ENCODE results near the gene TEX264. TPM values are rescaled to one million over a fixed set of nuclear protein-coding genes. Genes with fewer than 3 reads are reported as not detected.

TEX264 gene
- polyA plus RNA-seq, 1 donor from 2014 or later = 35.4 TPM

GRCh38 chr3:51722362-51722761, 51.3 kb downstream of the TEX264 start:
- Histone ChIP-seq H2AFZ (ENCODE audit: low read depth, low read length) (no peak overlapping the region), H4K20me1 (ENCODE audit: insufficient read depth) (no peaks in the 10 kb centered on the region), H3K4me3 (ENCODE audit: low read length) (no peak overlapping the region), H3K9me2 (ENCODE audit: insufficient read depth, low read length) (no peaks in the 10 kb centered on the region), H3K79me2 (replicated peaks; ENCODE audit: insufficient read depth, low read length) (no peaks in the 10 kb centered on the region), H3K27me3 (ENCODE audit: insufficient read depth, low read depth, low read length) (no peaks in the 10 kb centered on the region), H3K9me3 (ENCODE audit: low read length) (no peaks in the 10 kb centered on the region), H3K9ac (ENCODE audit: low read length) (no peak overlapping the region), H3K36me3 (ENCODE audit: insufficient read depth, low read length) (no peaks in the 10 kb centered on the region), H3K4me2 (ENCODE audit: low read length) (no peak overlapping the region), H3K27ac (ENCODE audit: low read length) (no peak overlapping the region), H3F3A (ENCODE audit: insufficient read depth, low read length, poor library complexity, severe bottlenecking) (no peaks in the 10 kb centered on the region)
- TF ChIP-seq EZH2 (IDR thresholded peaks at IDR 0.05; ENCODE audit: borderline replicate concordance, insufficient read depth, low read length, poor library complexity, severe bottlenecking) (no peak), CTCF (IDR thresholded peaks at IDR 0.05; ENCODE audit: poor library complexity, severe bottlenecking) (no peak), TAF1 (IDR thresholded peaks at IDR 0.05; ENCODE audit: low read depth) (no peak), RAD21 (conservative IDR thresholded peaks at IDR 0.05) (no peak), EP300 (conservative IDR thresholded peaks at IDR 0.05; ENCODE audit: poor library complexity, severe bottlenecking) (no peak), SMC3 (conservative IDR thresholded peaks at IDR 0.05; ENCODE audit: poor library complexity) (no peak), REST (IDR thresholded peaks at IDR 0.05; ENCODE audit: borderline replicate concordance) (no peak), MXI1 (conservative IDR thresholded peaks at IDR 0.05; ENCODE audit: poor library complexity, severe bottlenecking) (no peak), POLR2AphosphoS5 (IDR thresholded peaks at IDR 0.05) (no peak)

GRCh38 chr3:51727500-51727899, 56.4 kb downstream of the TEX264 start:
- Histone ChIP-seq H3K9me3 (ENCODE audit: low read length) (no peaks in the 10 kb centered on the region), H3K9me2 (ENCODE audit: insufficient read depth, low read length) (no peaks in the 10 kb centered on the region), H3F3A (ENCODE audit: insufficient read depth, low read length, poor library complexity, severe bottlenecking) (no peaks in the 10 kb centered on the region), H3K27me3 (ENCODE audit: insufficient read depth, low read depth, low read length) (no peaks in the 10 kb centered on the region), H3K36me3 (ENCODE audit: insufficient read depth, low read length) (no peaks in the 10 kb centered on the region), H4K20me1 (ENCODE audit: insufficient read depth) (no peaks in the 10 kb centered on the region), H2AFZ (ENCODE audit: low read depth, low read length) (no peak overlapping the region), H3K79me2 (replicated peaks; ENCODE audit: insufficient read depth, low read length) (no peaks in the 10 kb centered on the region), H3K4me2 (ENCODE audit: low read length) (no peak overlapping the region), H3K27ac (ENCODE audit: low read length) (no peak overlapping the region), H3K4me3 (ENCODE audit: low read length) (no peak overlapping the region), H3K9ac (ENCODE audit: low read length) (no peak overlapping the region)
- no peak for TF ChIP-seq POLR2AphosphoS5 (IDR thresholded peaks at IDR 0.05)
- no peak for TF ChIP-seq SMC3 (conservative IDR thresholded peaks at IDR 0.05; ENCODE audit: poor library complexity)
- TF ChIP-seq CTCF (IDR thresholded peaks at IDR 0.05; ENCODE audit: poor library complexity, severe bottlenecking) = no peak
- no peak for TF ChIP-seq MXI1 (conservative IDR thresholded peaks at IDR 0.05; ENCODE audit: poor library complexity, severe bottlenecking)
- TF ChIP-seq EP300 (conservative IDR thresholded peaks at IDR 0.05; ENCODE audit: poor library complexity, severe bottlenecking) = no peak
- no peak for TF ChIP-seq RAD21 (conservative IDR thresholded peaks at IDR 0.05)
